SK-N-SH (cell line): ENCODE measurements around the gene GUCD1.

Experiments
- CTCF ChIP-seq: fragments of 200-600 bp; sonication (generic); IDR thresholded peaks from 2 replicates; pipeline ENCODE4 v1.6.1; 2017; ENCODE audit warnings: antibody characterized with exemption, mild to moderate bottlenecking, moderate library complexity
- ELF1 ChIP-seq: IDR thresholded peaks from 2 replicates; pipeline ENCODE4 v1.4.0; 2012
- FOXM1 ChIP-seq: IDR thresholded peaks from 2 replicates; pipeline ENCODE4 v1.4.0; 2012; ENCODE audit warnings: low read depth, mild to moderate bottlenecking
- GABPA ChIP-seq: IDR thresholded peaks from 2 replicates; pipeline ENCODE4 v1.4.0; 2012; ENCODE audit warnings: low read depth, mild to moderate bottlenecking
- MAX ChIP-seq: IDR thresholded peaks from 2 replicates; pipeline ENCODE4 v1.4.0; 2012; ENCODE audit warnings: low read depth
- MXI1 ChIP-seq: IDR thresholded peaks from 2 replicates; pipeline ENCODE4 v1.6.1; 2012; ENCODE audit warnings: mild to moderate bottlenecking, low read depth, low read length, improper control_type of control experiment
- POLR2AphosphoS5 ChIP-seq: IDR thresholded peaks from 2 replicates; pipeline ENCODE4 v1.6.1; 2012; ENCODE audit warnings: low read depth, low read length
- RAD21 ChIP-seq: IDR thresholded peaks from 2 replicates; pipeline ENCODE4 v1.6.1; 2012; ENCODE audit warnings: mild to moderate bottlenecking, low read length
- SMC3 ChIP-seq: IDR thresholded peaks from 2 replicates; pipeline ENCODE4 v1.6.1; 2012; ENCODE audit warnings: low read depth, low read length, improper control_type of control experiment
- TAF1 ChIP-seq: IDR thresholded peaks from 2 replicates; pipeline ENCODE4 v1.6.1; 2012; ENCODE audit warnings: low read depth, mild to moderate bottlenecking, low read length, moderate library complexity, borderline replicate concordance
- TEAD4 ChIP-seq: IDR thresholded peaks from 2 replicates; pipeline ENCODE4 v1.4.0; 2012; ENCODE audit warnings: mild to moderate bottlenecking, borderline replicate concordance; ENCODE audit not compliant: insufficient read depth
- TF ChIP-seq, protein P1 (sequence below): IDR thresholded peaks from 2 replicates; pipeline ENCODE4 v1.4.0; 2012; ENCODE audit warnings: low read depth, borderline replicate concordance
- TF ChIP-seq, protein P2 (sequence below): fragments of 150-350 bp; IDR thresholded peaks from 2 replicates; pipeline ENCODE4 v1.6.1; 2016; ENCODE audit warnings: mild to moderate bottlenecking, low read depth, low read length

- TF ChIP-seq TAF1 (no peak), CTCF (no peak), FOXM1 (no peak), ELF1 (no peak), POLR2AphosphoS5 (no peak), SMC3 (no peak), TEAD4 (no peak), MAX (no peak), GABPA (no peak), MXI1 (no peak), RAD21 (no peak)
- TF ChIP-seq, protein P1, sequence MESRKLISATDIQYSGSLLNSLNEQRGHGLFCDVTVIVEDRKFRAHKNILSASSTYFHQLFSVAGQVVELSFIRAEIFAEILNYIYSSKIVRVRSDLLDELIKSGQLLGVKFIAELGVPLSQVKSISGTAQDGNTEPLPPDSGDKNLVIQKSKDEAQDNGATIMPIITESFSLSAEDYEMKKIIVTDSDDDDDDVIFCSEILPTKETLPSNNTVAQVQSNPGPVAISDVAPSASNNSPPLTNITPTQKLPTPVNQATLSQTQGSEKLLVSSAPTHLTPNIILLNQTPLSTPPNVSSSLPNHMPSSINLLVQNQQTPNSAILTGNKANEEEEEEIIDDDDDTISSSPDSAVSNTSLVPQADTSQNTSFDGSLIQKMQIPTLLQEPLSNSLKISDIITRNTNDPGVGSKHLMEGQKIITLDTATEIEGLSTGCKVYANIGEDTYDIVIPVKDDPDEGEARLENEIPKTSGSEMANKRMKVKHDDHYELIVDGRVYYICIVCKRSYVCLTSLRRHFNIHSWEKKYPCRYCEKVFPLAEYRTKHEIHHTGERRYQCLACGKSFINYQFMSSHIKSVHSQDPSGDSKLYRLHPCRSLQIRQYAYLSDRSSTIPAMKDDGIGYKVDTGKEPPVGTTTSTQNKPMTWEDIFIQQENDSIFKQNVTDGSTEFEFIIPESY = no peak
- TF ChIP-seq, protein P2, sequence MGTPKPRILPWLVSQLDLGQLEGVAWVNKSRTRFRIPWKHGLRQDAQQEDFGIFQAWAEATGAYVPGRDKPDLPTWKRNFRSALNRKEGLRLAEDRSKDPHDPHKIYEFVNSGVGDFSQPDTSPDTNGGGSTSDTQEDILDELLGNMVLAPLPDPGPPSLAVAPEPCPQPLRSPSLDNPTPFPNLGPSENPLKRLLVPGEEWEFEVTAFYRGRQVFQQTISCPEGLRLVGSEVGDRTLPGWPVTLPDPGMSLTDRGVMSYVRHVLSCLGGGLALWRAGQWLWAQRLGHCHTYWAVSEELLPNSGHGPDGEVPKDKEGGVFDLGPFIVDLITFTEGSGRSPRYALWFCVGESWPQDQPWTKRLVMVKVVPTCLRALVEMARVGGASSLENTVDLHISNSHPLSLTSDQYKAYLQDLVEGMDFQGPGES = no peak
These were observed 29.3 kb upstream of the GUCD1 start for GRCh38 chr22:24584166-24584790.
